Measurements from ENCODE around the gene SLC22A23.

GRCh38 chr6:3283241-3283640 is 173.6 kb downstream of the SLC22A23 start:
- no peak for TF ChIP-seq RFX5 (IDR thresholded peaks at IDR 0.05; ENCODE audit: low read depth, low read length)
- TF ChIP-seq, protein P1, sequence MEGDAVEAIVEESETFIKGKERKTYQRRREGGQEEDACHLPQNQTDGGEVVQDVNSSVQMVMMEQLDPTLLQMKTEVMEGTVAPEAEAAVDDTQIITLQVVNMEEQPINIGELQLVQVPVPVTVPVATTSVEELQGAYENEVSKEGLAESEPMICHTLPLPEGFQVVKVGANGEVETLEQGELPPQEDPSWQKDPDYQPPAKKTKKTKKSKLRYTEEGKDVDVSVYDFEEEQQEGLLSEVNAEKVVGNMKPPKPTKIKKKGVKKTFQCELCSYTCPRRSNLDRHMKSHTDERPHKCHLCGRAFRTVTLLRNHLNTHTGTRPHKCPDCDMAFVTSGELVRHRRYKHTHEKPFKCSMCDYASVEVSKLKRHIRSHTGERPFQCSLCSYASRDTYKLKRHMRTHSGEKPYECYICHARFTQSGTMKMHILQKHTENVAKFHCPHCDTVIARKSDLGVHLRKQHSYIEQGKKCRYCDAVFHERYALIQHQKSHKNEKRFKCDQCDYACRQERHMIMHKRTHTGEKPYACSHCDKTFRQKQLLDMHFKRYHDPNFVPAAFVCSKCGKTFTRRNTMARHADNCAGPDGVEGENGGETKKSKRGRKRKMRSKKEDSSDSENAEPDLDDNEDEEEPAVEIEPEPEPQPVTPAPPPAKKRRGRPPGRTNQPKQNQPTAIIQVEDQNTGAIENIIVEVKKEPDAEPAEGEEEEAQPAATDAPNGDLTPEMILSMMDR (conservative IDR thresholded peaks at IDR 0.05; ENCODE audit: low read depth, low read length), result no peak
- TF ChIP-seq CEBPB (IDR thresholded peaks at IDR 0.05; ENCODE audit: low read depth, low read length), result no peak
- no peak for TF ChIP-seq RAD21 (IDR thresholded peaks at IDR 0.05; ENCODE audit: low read length)
- no peak for TF ChIP-seq SMC3 (IDR thresholded peaks at IDR 0.05; ENCODE audit: low read depth, low read length)
- no peak for TF ChIP-seq POLR2A (IDR thresholded peaks at IDR 0.05; ENCODE audit: low read depth, low read length)
- no peak for TF ChIP-seq BHLHE40 (IDR thresholded peaks at IDR 0.05; ENCODE audit: low read depth, low read length)
- no peak for TF ChIP-seq MAZ (IDR thresholded peaks at IDR 0.05; ENCODE audit: borderline replicate concordance, low read depth, low read length)
- no peak for TF ChIP-seq MXI1 (IDR thresholded peaks at IDR 0.05; ENCODE audit: borderline replicate concordance, low read depth, low read length)
- TF ChIP-seq CHD1 (IDR thresholded peaks at IDR 0.05; ENCODE audit: low read depth, low read length), result no peak
